Chondrocyte (in vitro differentiated cells): Measurements from ENCODE around the gene TTLL5. TPM values are rescaled to one million over a fixed set of nuclear protein-coding genes. Genes with fewer than 3 reads are reported as not detected.
A peak's percentile ranks its signal among the peaks of the same experiment; 100 is the strongest.

Experiments used
- DNase-seq: peaks from one replicate; pipeline ENCODE4 v3.0.0; 2021; ENCODE audit warnings: mixed read lengths, low spot score
- H3K27ac Mint-ChIP-seq: one replicate; pipeline ENCODE4 v1.8.0; 2021; ENCODE audit warnings: mild to moderate bottlenecking, moderate library complexity, mixed read lengths; ENCODE audit not compliant: unreplicated experiment
- H3K27me3 Mint-ChIP-seq: 2 replicates; pipeline ENCODE4 v1.8.0; 2021; ENCODE audit warnings: low read depth, mixed read lengths
- H3K36me3 Mint-ChIP-seq: 2 replicates; pipeline ENCODE4 v1.8.0; 2021; ENCODE audit warnings: low read depth, mixed read lengths
- H3K4me1 Mint-ChIP-seq: 2 replicates; pipeline ENCODE4 v1.8.0; 2021; ENCODE audit warnings: low read depth, mild to moderate bottlenecking, mixed read lengths
- H3K4me3 Mint-ChIP-seq: one replicate; pipeline ENCODE4 v1.8.0; 2021; ENCODE audit warnings: mild to moderate bottlenecking, moderate library complexity, mixed read lengths; ENCODE audit not compliant: unreplicated experiment
- H3K9me3 Mint-ChIP-seq: 2 replicates; pipeline ENCODE4 v1.8.0; 2021; ENCODE audit warnings: low read depth, mixed read lengths
- CTCF ChIP-seq: fragments of 200-600 bp; sonication (generic); IDR thresholded peaks from 2 replicates; pipeline ENCODE4 v1.5.0; 2021; ENCODE audit warnings: antibody characterized with exemption, mild to moderate bottlenecking, moderate library complexity
- total RNA-seq: library from RNA; stranded (reverse); gene quantifications from 3 replicates; pipeline ENCODE4 v1.2.1, GENCODE V29; 2021

TTLL5 gene
- total RNA-seq, 1 donor from 2014 or later = 22.1 TPM

- no peaks in the 10 kb centered on the region for H3K9me3 Mint-ChIP-seq
- no peaks in the 10 kb centered on the region for H3K27me3 Mint-ChIP-seq
- H3K4me1 Mint-ChIP-seq = peaks cover 69% of the 10 kb centered on the region
- no peaks in the 10 kb centered on the region for H3K36me3 Mint-ChIP-seq
- H3K27ac Mint-ChIP-seq = peak overlapping the region; percentile 91
- no peak for TF ChIP-seq CTCF
- H3K4me3 Mint-ChIP-seq = no peak overlapping the region
- DNase-seq = no peak
These were observed 215.5 kb downstream of the TTLL5 start for GRCh38 chr14:75876530-75876929.

GRCh38 chr14:75877292-75877691 lies 216.2 kb downstream of the TTLL5 start:
- Mint-ChIP-seq H3K36me3 (peaks cover 2% of the 10 kb centered on the region), H3K27me3 (no peaks in the 10 kb centered on the region), H3K27ac (peak overlapping the region; percentile 91), H3K4me1 (peaks cover 66% of the 10 kb centered on the region), H3K9me3 (no peaks in the 10 kb centered on the region), H3K4me3 (no peak overlapping the region)
- DNase-seq = no peak
- TF ChIP-seq CTCF = no peak

GRCh38 chr14:75877884-75878283 lies 216.8 kb downstream of the TTLL5 start:
- TF ChIP-seq CTCF = no peak
- DNase-seq = no peak
- peaks cover 72% of the 10 kb centered on the region for H3K4me1 Mint-ChIP-seq
- peak overlapping the region; percentile 91 for H3K27ac Mint-ChIP-seq
- H3K27me3 Mint-ChIP-seq = no peaks in the 10 kb centered on the region
- H3K9me3 Mint-ChIP-seq = no peaks in the 10 kb centered on the region
- H3K36me3 Mint-ChIP-seq = peaks cover 2% of the 10 kb centered on the region
- no peak overlapping the region for H3K4me3 Mint-ChIP-seq

GRCh38 chr14:75879031-75879430 lies 218.0 kb downstream of the TTLL5 start:
- H3K36me3 Mint-ChIP-seq = peaks cover 2% of the 10 kb centered on the region
- peaks cover 84% of the 10 kb centered on the region for H3K4me1 Mint-ChIP-seq
- peak overlapping the region; percentile 85 for H3K27ac Mint-ChIP-seq
- TF ChIP-seq CTCF = no peak
- no peaks in the 10 kb centered on the region for H3K9me3 Mint-ChIP-seq
- H3K4me3 Mint-ChIP-seq = no peak overlapping the region
- H3K27me3 Mint-ChIP-seq = no peaks in the 10 kb centered on the region
- DNase-seq = no peak

GRCh38 chr14:75880512-75880911 lies 219.5 kb downstream of the TTLL5 start:
- H3K27ac Mint-ChIP-seq = peak overlapping the region; percentile 59

More at GRCh38 chr14:75880512-75880911, 219.5 kb downstream of the TTLL5 start:
- Mint-ChIP-seq H3K27me3 (no peaks in the 10 kb centered on the region), H3K4me1 (peaks cover 92% of the 10 kb centered on the region), H3K4me3 (no peak overlapping the region), H3K9me3 (no peaks in the 10 kb centered on the region), H3K36me3 (peaks cover 2% of the 10 kb centered on the region)
- DNase-seq = no peak
- TF ChIP-seq CTCF = peak; percentile 23
